Activated CD8-positive, alpha-beta T cell treated with anti-CD3 and anti-CD28 coated beads for 36 hours (primary cell): Measurements from ENCODE around the gene GALNT2. TPM values are rescaled to one million over a fixed set of nuclear protein-coding genes. Genes with fewer than 3 reads are reported as not detected.

Source experiments
- ATAC-seq: fragments of 200-7000 bp; cut with Tn5 transposase; one replicate; pipeline ENCODE4 v1.10.0; 2021; ENCODE audit warnings: mild to moderate bottlenecking, moderate library complexity
- CTCF ChIA-PET: fragments of 350-600 bp; sonication (Branson Sonifier 250); formaldehyde crosslinking; loops from one replicate; lab custom pipeline; 2021; ENCODE audit warnings: antibody characterized with exemption; lab: Charles Lee
- POLR2A ChIA-PET: fragments of 350-600 bp; sonication (Branson Sonifier 250); formaldehyde crosslinking; loops from one replicate; lab custom pipeline; 2021; ENCODE audit warnings: antibody characterized with exemption; lab: Charles Lee
- DNase-seq: peaks from one replicate; pipeline ENCODE4 v3.0.0-alpha.2; 2020
- H3K27ac Mint-ChIP-seq: one replicate; pipeline ENCODE4 v1.8.0; 2021; ENCODE audit warnings: mild to moderate bottlenecking, mixed read lengths
- H3K27me3 Mint-ChIP-seq: one replicate; pipeline ENCODE4 v1.8.0; 2021; ENCODE audit warnings: mixed read lengths
- H3K36me3 Mint-ChIP-seq: one replicate; pipeline ENCODE4 v1.8.0; 2021; ENCODE audit warnings: low read depth, mixed read lengths
- H3K4me1 Mint-ChIP-seq: one replicate; pipeline ENCODE4 v1.8.0; 2021; ENCODE audit warnings: low read depth, mixed read lengths
- H3K4me3 Mint-ChIP-seq: one replicate; pipeline ENCODE4 v1.8.0; 2021; ENCODE audit warnings: mild to moderate bottlenecking, moderate library complexity, mixed read lengths
- H3K9me3 Mint-ChIP-seq: one replicate; pipeline ENCODE4 v1.8.0; 2021; ENCODE audit warnings: mixed read lengths
- CTCF ChIP-seq: fragments of 200-600 bp; IDR thresholded peaks from one replicate; pipeline ENCODE4 v1.8.0; 2022; ENCODE audit warnings: antibody characterized with exemption, mild to moderate bottlenecking
- intact Hi-C: fragments of 100-400 bp; cut with micrococcal nuclease; formaldehyde crosslinking; loops from one replicate; pipeline ENCODE4 v1.10.0; 2022
- total RNA-seq, 2 experiments: library from RNA; stranded (reverse); gene quantifications; one replicate each; pipeline ENCODE4 v1.2.3, GENCODE V29; 2021

GALNT2 gene
- total RNA-seq, 2 experiments from 2014 or later: 40.1 to 42.3 TPM

GRCh38 chr1:230102046-230102445 is 35.0 kb downstream of the GALNT2 start:
- ChIA-PET POLR2A (interaction anchor here (4.9 kb wide), 1 partner anchor 18 kb away, joined by 32 read pairs; no protein-coding TSS in a partner anchor), CTCF (interaction anchor here (0.8 to 1.6 kb wide), 6 partner anchors 10 to 56 kb away, joined by 3 to 4 read pairs (median 4); no protein-coding TSS in a partner anchor)
- Mint-ChIP-seq H3K9me3 (no peaks in the 10 kb centered on the region), H3K27ac (no peak overlapping the region), H3K27me3 (no peaks in the 10 kb centered on the region), H3K4me3 (no peak overlapping the region), H3K4me1 (peaks cover 61% of the 10 kb centered on the region), H3K36me3 (peaks cover 12% of the 10 kb centered on the region)
- DNase-seq: no peak
- no peak for ATAC-seq
- intact Hi-C loops: no loop called here
- TF ChIP-seq CTCF: no peak

GRCh38 chr1:230102472-230102871 is 35.4 kb downstream of the GALNT2 start:
- no peak for TF ChIP-seq CTCF
- Mint-ChIP-seq H3K4me3 (no peak overlapping the region), H3K27ac (no peak overlapping the region), H3K36me3 (peaks cover 11% of the 10 kb centered on the region), H3K9me3 (no peaks in the 10 kb centered on the region), H3K27me3 (no peaks in the 10 kb centered on the region), H3K4me1 (peaks cover 63% of the 10 kb centered on the region)
- ChIA-PET CTCF (interaction anchor here (0.8 to 1.6 kb wide), 6 partner anchors 11 to 56 kb away, joined by 3 to 4 read pairs (median 4); no protein-coding TSS in a partner anchor), POLR2A (interaction anchor here (4.9 kb wide), 1 partner anchor 18 kb away, joined by 32 read pairs; no protein-coding TSS in a partner anchor)
- DNase-seq: no peak
- no peak for ATAC-seq
- intact Hi-C loops: no loop called here

GRCh38 chr1:230103306-230104173 is 36.5 kb downstream of the GALNT2 start:
- H3K27me3 Mint-ChIP-seq: no peaks in the 10 kb centered on the region
- peaks cover 8% of the 10 kb centered on the region for H3K36me3 Mint-ChIP-seq
- ChIA-PET CTCF (interaction anchor here (1.4 to 2.7 kb wide), 5 partner anchors 16 to 34 kb away, joined by 4 to 10 read pairs (median 7); no protein-coding TSS in a partner anchor), POLR2A (interaction anchor here (0.6 to 4.9 kb wide), 7 partner anchors 16 to 47 kb away, joined by 3 to 32 read pairs (median 4); no protein-coding TSS in a partner anchor)
- no peaks in the 10 kb centered on the region for H3K9me3 Mint-ChIP-seq
- peak overlapping the region; percentile 33 for H3K4me3 Mint-ChIP-seq
- intact Hi-C loops: no loop called here
- ATAC-seq (no peak), DNase-seq (no peak)
- peak overlapping the region; percentile 87 for H3K27ac Mint-ChIP-seq
- peaks cover 71% of the 10 kb centered on the region for H3K4me1 Mint-ChIP-seq
- TF ChIP-seq CTCF: no peak

GRCh38 chr1:230104395-230105244 is 37.6 kb downstream of the GALNT2 start:
- TF ChIP-seq CTCF: no peak
- ChIA-PET CTCF (interaction anchor here (1.2 to 2.7 kb wide), 6 partner anchors 13 to 35 kb away, joined by 4 to 10 read pairs (median 7); no protein-coding TSS in a partner anchor), POLR2A (interaction anchor here (0.7 to 4.9 kb wide), 11 partner anchors 17 to 536 kb away, joined by 3 to 32 read pairs (median 4); no protein-coding TSS in a partner anchor)
- intact Hi-C loops: no loop called here
- Mint-ChIP-seq H3K27ac (peak overlapping the region; percentile 87), H3K4me3 (peak overlapping the region; percentile 45), H3K27me3 (no peaks in the 10 kb centered on the region), H3K9me3 (no peaks in the 10 kb centered on the region), H3K4me1 (peaks cover 81% of the 10 kb centered on the region), H3K36me3 (peaks cover 8% of the 10 kb centered on the region)
- DNase-seq (peak; percentile 97), ATAC-seq (peak; percentile 84)
